Glutamatergic neuron (in vitro differentiated cells): ENCODE results near the gene MYF6. TPM values are rescaled to one million over a fixed set of nuclear protein-coding genes. Genes with fewer than 3 reads are reported as not detected.

Experiments
- DNase-seq: peaks from one replicate; pipeline ENCODE4 v3.0.0; 2022
- H3K27ac Mint-ChIP-seq: one replicate; pipeline ENCODE4 v1.8.0; 2020; ENCODE audit warnings: mild to moderate bottlenecking, mixed read lengths, inconsistent platforms; ENCODE audit not compliant: unreplicated experiment
- H3K27me3 Mint-ChIP-seq: one replicate; pipeline ENCODE4 v1.8.0; 2020; ENCODE audit warnings: mild to moderate bottlenecking, moderate library complexity, mixed read lengths, inconsistent platforms; ENCODE audit not compliant: unreplicated experiment
- H3K36me3 Mint-ChIP-seq: one replicate; pipeline ENCODE4 v1.8.0; 2020; ENCODE audit warnings: mild to moderate bottlenecking, mixed read lengths, inconsistent platforms; ENCODE audit not compliant: unreplicated experiment
- H3K4me1 Mint-ChIP-seq: one replicate; pipeline ENCODE4 v1.8.0; 2020; ENCODE audit warnings: mild to moderate bottlenecking, low read depth, mixed read lengths, inconsistent platforms; ENCODE audit not compliant: unreplicated experiment
- H3K4me3 Mint-ChIP-seq: one replicate; pipeline ENCODE4 v1.8.0; 2020; ENCODE audit warnings: mild to moderate bottlenecking, mixed read lengths, inconsistent platforms; ENCODE audit not compliant: unreplicated experiment
- H3K9me3 Mint-ChIP-seq: one replicate; pipeline ENCODE4 v1.8.0; 2020; ENCODE audit warnings: mild to moderate bottlenecking, moderate library complexity, mixed read lengths, inconsistent platforms; ENCODE audit not compliant: unreplicated experiment
- CTCF ChIP-seq: fragments of 200-600 bp; sonication (generic); IDR thresholded peaks from one replicate; pipeline ENCODE4 v1.5.0; 2021; ENCODE audit not compliant: partially characterized antibody, unreplicated experiment
- total RNA-seq: library from RNA; stranded (reverse); fragmentation: NEBNext Ultra II Directional; extraction: Animal tissue kit (Norgen Biotek cat#: 25700); gene quantifications from one replicate; pipeline ENCODE4 v1.2.1, GENCODE V29; 2021; ENCODE audit not compliant: unreplicated experiment

Gene MYF6
- total RNA-seq, 1 donor from 2014 or later, result not detected

GRCh38 chr12:80717856-80718255 lies 10.4 kb downstream of the MYF6 start:
- Mint-ChIP-seq H3K4me3 (no peak overlapping the region), H3K27me3 (peaks cover 3% of the 10 kb centered on the region)
- DNase-seq, result no peak

GRCh38 chr12:80720516-80720915 lies 13.1 kb downstream of the MYF6 start:
- TF ChIP-seq CTCF, result no peak
- Mint-ChIP-seq H3K4me1 (no peaks in the 10 kb centered on the region), H3K9me3 (no peaks in the 10 kb centered on the region), H3K27ac (no peak overlapping the region), H3K4me3 (no peak overlapping the region), H3K27me3 (no peaks in the 10 kb centered on the region), H3K36me3 (no peaks in the 10 kb centered on the region)
- DNase-seq, result no peak

More at GRCh38 chr12:80717856-80718255, 10.4 kb downstream of the MYF6 start:
- no peak for TF ChIP-seq CTCF
- Mint-ChIP-seq H3K36me3 (no peaks in the 10 kb centered on the region), H3K9me3 (no peaks in the 10 kb centered on the region), H3K4me1 (peaks cover 4% of the 10 kb centered on the region), H3K27ac (no peak overlapping the region)

GRCh38 chr12:80721326-80721725 lies 13.9 kb downstream of the MYF6 start:
- Mint-ChIP-seq H3K4me3 (no peak overlapping the region), H3K27me3 (no peaks in the 10 kb centered on the region), H3K36me3 (no peaks in the 10 kb centered on the region), H3K27ac (no peak overlapping the region), H3K4me1 (no peaks in the 10 kb centered on the region), H3K9me3 (no peaks in the 10 kb centered on the region)
- TF ChIP-seq CTCF, result no peak
- no peak for DNase-seq

GRCh38 chr12:80745851-80746505 lies 38.5 kb downstream of the MYF6 start:
- no peak for DNase-seq
- Mint-ChIP-seq H3K27me3 (no peaks in the 10 kb centered on the region), H3K4me3 (no peak overlapping the region), H3K36me3 (no peaks in the 10 kb centered on the region), H3K4me1 (no peaks in the 10 kb centered on the region), H3K9me3 (no peaks in the 10 kb centered on the region), H3K27ac (no peak overlapping the region)
- TF ChIP-seq CTCF, result no peak

- no peak overlapping the region for H3K4me3 Mint-ChIP-seq
- H3K36me3 Mint-ChIP-seq, result no peaks in the 10 kb centered on the region
- no peak for DNase-seq
- no peak for TF ChIP-seq CTCF
- H3K27ac Mint-ChIP-seq, result no peak overlapping the region
- no peaks in the 10 kb centered on the region for H3K27me3 Mint-ChIP-seq
- no peaks in the 10 kb centered on the region for H3K9me3 Mint-ChIP-seq
- no peaks in the 10 kb centered on the region for H3K4me1 Mint-ChIP-seq
Observed at GRCh38 chr12:80747800-80748199, 40.4 kb downstream of the MYF6 start.
